H9 (cell line): ENCODE results near the gene KIF26B. TPM values are rescaled to one million over a fixed set of nuclear protein-coding genes. Genes with fewer than 3 reads are reported as not detected.

Experiments
- DNase-seq: peaks from one replicate; pipeline ENCODE4 v3.0.0-alpha.2; 2017
- H2AFZ ChIP-seq: one replicate; pipeline ENCODE4 v1.6.1; 2013; ENCODE audit warnings: mild to moderate bottlenecking, low read length, control low read depth, moderate library complexity
- H2AK5ac ChIP-seq: 2 replicates; pipeline ENCODE4 v1.6.1; 2013; ENCODE audit warnings: low read length, control low read depth, mixed read lengths; ENCODE audit not compliant: insufficient read length
- H2BK120ac ChIP-seq: one replicate; pipeline ENCODE4 v1.6.1; 2013; ENCODE audit warnings: low read depth, mild to moderate bottlenecking, low read length, control low read depth, inconsistent platforms; ENCODE audit not compliant: poor library complexity, severe bottlenecking
- H2BK12ac ChIP-seq: 2 replicates; pipeline ENCODE4 v1.6.1; 2013; ENCODE audit warnings: low read length, control low read depth, mixed read lengths, low read depth; ENCODE audit not compliant: insufficient read length
- H2BK15ac ChIP-seq: 2 replicates; pipeline ENCODE4 v1.6.1; 2013; ENCODE audit warnings: low read depth, low read length, control low read depth
- H2BK20ac ChIP-seq: one replicate; pipeline ENCODE4 v1.6.1; 2013; ENCODE audit warnings: low read depth, mild to moderate bottlenecking, low read length, control low read depth, inconsistent platforms; ENCODE audit not compliant: poor library complexity, severe bottlenecking
- H2BK5ac ChIP-seq: 2 replicates; pipeline ENCODE4 v1.6.1; 2013; ENCODE audit warnings: low read length, control low read depth, mixed read lengths; ENCODE audit not compliant: insufficient read length
- H3K14ac ChIP-seq: 2 replicates; pipeline ENCODE4 v1.6.1; 2013; ENCODE audit warnings: low read length, control low read depth; ENCODE audit not compliant: insufficient read depth
- H3K18ac ChIP-seq: 2 replicates; pipeline ENCODE4 v1.6.1; 2013; ENCODE audit warnings: low read depth, mild to moderate bottlenecking, mixed read lengths, low read length, control low read depth; ENCODE audit not compliant: insufficient read length
- H3K23ac ChIP-seq: 2 replicates; pipeline ENCODE4 v1.6.1; 2013; ENCODE audit warnings: low read length, control low read depth, mixed read lengths, low read depth; ENCODE audit not compliant: insufficient read length
- H3K23me2 ChIP-seq: 2 replicates; pipeline ENCODE4 v1.6.1; 2013; ENCODE audit warnings: low read depth, mild to moderate bottlenecking, mixed read lengths, low read length, control low read depth; ENCODE audit not compliant: insufficient read length, poor library complexity, severe bottlenecking
- H3K27ac ChIP-seq: 2 replicates; pipeline ENCODE4 v1.5.1; 2013; ENCODE audit warnings: low read length, control low read depth, mixed read lengths, low read depth; ENCODE audit not compliant: insufficient read length
- H3K27me3 ChIP-seq: 2 replicates; pipeline ENCODE4 v1.6.1; 2013; ENCODE audit warnings: low read length, control low read depth, inconsistent platforms; ENCODE audit not compliant: insufficient read depth
- H3K4ac ChIP-seq: 2 replicates; pipeline ENCODE4 v1.6.1; 2013; ENCODE audit warnings: low read depth, mild to moderate bottlenecking, control low read depth, inconsistent platforms, low read length, moderate library complexity
- H3K4me1 ChIP-seq: 2 replicates; pipeline ENCODE4 v1.6.1; 2013; ENCODE audit warnings: low read length, control low read depth, inconsistent platforms; ENCODE audit not compliant: insufficient read depth
- H3K4me2 ChIP-seq: 2 replicates; pipeline ENCODE4 v1.6.1; 2013; ENCODE audit warnings: low read length, control low read depth, mixed read lengths; ENCODE audit not compliant: insufficient read length, insufficient read depth
- H3K56ac ChIP-seq: 2 replicates; pipeline ENCODE4 v1.6.1; 2013; ENCODE audit warnings: low read depth, mild to moderate bottlenecking, mixed read lengths, low read length, control low read depth; ENCODE audit not compliant: insufficient read length
- H3K79me1 ChIP-seq: 2 replicates; pipeline ENCODE4 v1.6.1; 2013; ENCODE audit warnings: low read depth, mild to moderate bottlenecking, moderate library complexity, low read length, control low read depth, inconsistent platforms; ENCODE audit not compliant: insufficient read depth, poor library complexity, severe bottlenecking
- H3K79me2 ChIP-seq: 2 replicates; pipeline ENCODE4 v1.6.1; 2013; ENCODE audit warnings: low read length, control low read depth, inconsistent platforms; ENCODE audit not compliant: insufficient read depth
- H3K9ac ChIP-seq: 2 replicates; pipeline ENCODE4 v1.6.1; 2013; ENCODE audit warnings: low read length, control low read depth, mixed read lengths; ENCODE audit not compliant: insufficient read length; ENCODE audit errors: extremely low read depth
- H3K9me3 ChIP-seq: one replicate; pipeline ENCODE4 v1.6.1; 2013; ENCODE audit warnings: low read depth, low read length, inconsistent platforms; ENCODE audit not compliant: control insufficient read depth
- H3T11ph ChIP-seq: one replicate; pipeline ENCODE4 v1.6.1; 2013; ENCODE audit warnings: mild to moderate bottlenecking, low read length, control low read depth, inconsistent platforms
- H4K20me1 ChIP-seq: one replicate; pipeline ENCODE4 v1.6.1; 2013; ENCODE audit not compliant: control insufficient read depth, insufficient read length, insufficient read depth
- H4K5ac ChIP-seq: 2 replicates; pipeline ENCODE4 v1.6.1; 2013; ENCODE audit warnings: low read depth, mild to moderate bottlenecking, mixed read lengths, low read length, control low read depth; ENCODE audit not compliant: insufficient read length
- H4K8ac ChIP-seq: replicated peaks from 2 replicates; pipeline ENCODE4 v1.6.1; 2013; ENCODE audit warnings: low read length, control low read depth, mixed read lengths, low read depth; ENCODE audit not compliant: insufficient read length
- H4K91ac ChIP-seq: 2 replicates; pipeline ENCODE4 v1.6.1; 2013; ENCODE audit warnings: low read depth, mild to moderate bottlenecking, moderate library complexity, mixed read lengths, low read length, control low read depth; ENCODE audit not compliant: insufficient read length
- H3K27ac Mint-ChIP-seq, 3 experiments: 2 replicates in 2 of 3; 3 replicates in 1 of 3; pipeline ENCODE4 v1.8.0; 2020 to 2021; ENCODE audit warnings: mixed read lengths in 3 of 3, mild to moderate bottlenecking in 1 of 3, moderate library complexity in 1 of 3
- H3K27me3 Mint-ChIP-seq: 2 replicates; pipeline ENCODE4 v1.8.0; 2021; ENCODE audit warnings: low read depth, mild to moderate bottlenecking, moderate library complexity, mixed read lengths
- H3K36me3 Mint-ChIP-seq, 3 experiments: 2 replicates in 2 of 3; 3 replicates in 1 of 3; pipeline ENCODE4 v1.8.0; 2020 to 2021; ENCODE audit warnings: low read depth in 3 of 3, mixed read lengths in 3 of 3; ENCODE audit not compliant: insufficient read depth in 1 of 3
- H3K4me1 Mint-ChIP-seq, 2 experiments: 2 replicates each; pipeline ENCODE4 v1.8.0; 2020; ENCODE audit warnings: mixed read lengths in 2 of 2
- H3K4me3 Mint-ChIP-seq, 2 experiments: 2 replicates in 1 of 2; 3 replicates in 1 of 2; pipeline ENCODE4 v1.8.0; 2020 to 2021; ENCODE audit warnings: mild to moderate bottlenecking in 2 of 2, mixed read lengths in 2 of 2, moderate library complexity in 1 of 2
- H3K9me3 Mint-ChIP-seq, 2 experiments: 2 replicates in 1 of 2; 3 replicates in 1 of 2; pipeline ENCODE4 v1.8.0; 2020; ENCODE audit warnings: mild to moderate bottlenecking in 2 of 2, mixed read lengths in 2 of 2, moderate library complexity in 1 of 2
- WGBS: extraction: QIAGEN DNeasy Blood & Tissue Kit; methylation state at CpG from one replicate; pipeline ENCODE4 v1.1.7; 2013; ENCODE audit warnings: missing lambda C conversion rate, low lambda C conversion rate, mixed read lengths; ENCODE audit not compliant: insufficient read length; ENCODE audit errors: extremely low coverage; 5-methylcytosine and 5-hydroxymethylcytosine counted together
- total RNA-seq: library from RNA; stranded (reverse); gene quantifications from 2 replicates; pipeline ENCODE4 v1.2.1, GENCODE V29; 2021
- TF ChIP-seq, protein P1 (sequence below): fragments of 200-600 bp; sonication (generic); conservative IDR thresholded peaks from 3 replicates; pipeline ENCODE4 v1.8.0; 2021; ENCODE audit warnings: antibody characterized with exemption, mild to moderate bottlenecking

Gene KIF26B
- total RNA-seq, 1 experiment from 2014 or later = 0.13 TPM

DNA sequence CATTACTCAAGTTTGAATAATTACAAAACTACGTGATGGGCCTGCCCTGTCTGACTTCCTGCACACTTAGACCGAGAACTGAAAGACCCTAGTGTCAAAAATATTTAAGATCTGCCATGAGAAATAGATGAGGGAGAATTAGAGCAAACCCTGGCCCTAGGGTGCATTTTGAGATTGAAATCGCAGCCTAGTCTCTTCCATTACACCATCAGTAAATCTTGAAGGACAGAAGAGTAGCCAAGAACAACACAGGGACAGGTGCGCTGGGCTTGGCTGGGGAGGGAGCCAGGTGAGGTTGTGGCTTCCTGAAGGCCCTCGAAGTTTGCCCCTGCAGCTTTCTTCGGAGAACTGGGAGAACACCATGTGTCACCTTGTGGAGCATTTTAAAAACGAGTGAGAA lies 36.7 kb upstream of the KIF26B start:
- no peak overlapping the region for H4K5ac ChIP-seq
- H3K23me2 ChIP-seq = no peaks in the 10 kb centered on the region
- H3K4ac ChIP-seq = no peak overlapping the region
- H4K91ac ChIP-seq = no peak overlapping the region
- no peak overlapping the region for H2AFZ ChIP-seq
- TF ChIP-seq, protein P1, sequence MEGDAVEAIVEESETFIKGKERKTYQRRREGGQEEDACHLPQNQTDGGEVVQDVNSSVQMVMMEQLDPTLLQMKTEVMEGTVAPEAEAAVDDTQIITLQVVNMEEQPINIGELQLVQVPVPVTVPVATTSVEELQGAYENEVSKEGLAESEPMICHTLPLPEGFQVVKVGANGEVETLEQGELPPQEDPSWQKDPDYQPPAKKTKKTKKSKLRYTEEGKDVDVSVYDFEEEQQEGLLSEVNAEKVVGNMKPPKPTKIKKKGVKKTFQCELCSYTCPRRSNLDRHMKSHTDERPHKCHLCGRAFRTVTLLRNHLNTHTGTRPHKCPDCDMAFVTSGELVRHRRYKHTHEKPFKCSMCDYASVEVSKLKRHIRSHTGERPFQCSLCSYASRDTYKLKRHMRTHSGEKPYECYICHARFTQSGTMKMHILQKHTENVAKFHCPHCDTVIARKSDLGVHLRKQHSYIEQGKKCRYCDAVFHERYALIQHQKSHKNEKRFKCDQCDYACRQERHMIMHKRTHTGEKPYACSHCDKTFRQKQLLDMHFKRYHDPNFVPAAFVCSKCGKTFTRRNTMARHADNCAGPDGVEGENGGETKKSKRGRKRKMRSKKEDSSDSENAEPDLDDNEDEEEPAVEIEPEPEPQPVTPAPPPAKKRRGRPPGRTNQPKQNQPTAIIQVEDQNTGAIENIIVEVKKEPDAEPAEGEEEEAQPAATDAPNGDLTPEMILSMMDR = no peak
- no peak overlapping the region for H3K56ac ChIP-seq
- H3K9me3 ChIP-seq = no peaks in the 10 kb centered on the region
- no peak overlapping the region for H3K9ac ChIP-seq
- no peak overlapping the region for H2BK12ac ChIP-seq
- no peak overlapping the region for H2BK20ac ChIP-seq
- H2BK15ac ChIP-seq = no peak overlapping the region
- H4K20me1 ChIP-seq = no peaks in the 10 kb centered on the region
- DNase-seq = no peak
- Mint-ChIP-seq H3K4me3 (no peak overlapping the region), H3K27me3 (no peaks in the 10 kb centered on the region), H3K4me1 (no peaks in the 10 kb centered on the region), H3K9me3 (no peaks in the 10 kb centered on the region; a peak in 1 of 5 replicates), H3K36me3 (no peaks in the 10 kb centered on the region), H3K27ac (no peak overlapping the region)
- H3K79me1 ChIP-seq = no peaks in the 10 kb centered on the region
- no peak overlapping the region for H4K8ac ChIP-seq
- H3K23ac ChIP-seq = no peak overlapping the region
- no peak overlapping the region for H3K18ac ChIP-seq
- no peak overlapping the region for H2AK5ac ChIP-seq
- no peaks in the 10 kb centered on the region for H3K27me3 ChIP-seq
- H3K27ac ChIP-seq = no peak overlapping the region
- H3K14ac ChIP-seq = no peak overlapping the region
- no CpG with 5 or more reads among the region's 7 CpGs for WGBS
- no peaks in the 10 kb centered on the region for H3K79me2 ChIP-seq
- no peak overlapping the region for H2BK120ac ChIP-seq
- H2BK5ac ChIP-seq = no peak overlapping the region
- H3T11ph ChIP-seq = no peak overlapping the region
- H3K4me2 ChIP-seq = no peak overlapping the region
- H3K4me1 ChIP-seq = no peaks in the 10 kb centered on the region
